Stimulated activated naive B cell treated with anti-CD40 and anti-IgM and Interleukin-4, amounts not matched to agents 10 μg/mL and 1 μg/mL and 100 μg/mL, for 72 hours (primary cell): ENCODE data around the gene CEP164.
"Not testable (repeated sequence)": the region's sequence is repeated elsewhere in the genome, so short reads cannot be mapped to it uniquely, and the experiment has no call there.

ENCODE experiments used
- ATAC-seq, 2 donors: fragments of 150-1000 bp; cut with Tn5 transposase; replicated peaks; 2 replicates each; pipeline ENCODE4 v1.10.0; 2021; ENCODE audit warnings: moderate library complexity in 1 of 2
- DNase-seq: peaks from one replicate; pipeline ENCODE4 v3.0.0; 2021
- H3K27ac Mint-ChIP-seq: one replicate; pipeline ENCODE4 v1.8.0; 2022; ENCODE audit warnings: mild to moderate bottlenecking, mixed read lengths
- H3K27me3 Mint-ChIP-seq, 2 donors: one replicate each; pipeline ENCODE4 v1.8.0; 2022; ENCODE audit warnings: mixed read lengths in 2 of 2
- H3K36me3 Mint-ChIP-seq, 2 donors: one replicate each; pipeline ENCODE4 v1.8.0; 2022; ENCODE audit warnings: mixed read lengths in 2 of 2, mild to moderate bottlenecking in 1 of 2
- H3K4me1 Mint-ChIP-seq, 2 donors: one replicate each; pipeline ENCODE4 v1.8.0; 2022; ENCODE audit warnings: mixed read lengths in 2 of 2, mild to moderate bottlenecking in 1 of 2
- H3K4me3 Mint-ChIP-seq, 2 donors: one replicate each; pipeline ENCODE4 v1.8.0; 2022; ENCODE audit warnings: mild to moderate bottlenecking in 2 of 2, mixed read lengths in 2 of 2, moderate library complexity in 1 of 2
- H3K9me3 Mint-ChIP-seq, 2 donors: one replicate each; pipeline ENCODE4 v1.8.0; 2022; ENCODE audit warnings: mixed read lengths in 2 of 2, mild to moderate bottlenecking in 1 of 2

The CEP164 gene

GRCh38 chr11:117444711-117445658 lies 117.3 kb downstream of the CEP164 start:
- Mint-ChIP-seq H3K4me3 (no peak overlapping the region), H3K27ac (no peak overlapping the region), H3K4me1 (no peaks in the 10 kb centered on the region), H3K27me3 (peaks cover 24 to 39% of the 10 kb centered on the region in 2 donors), H3K9me3 (peaks cover 0 to 6% of the 10 kb centered on the region in 2 donors), H3K36me3 (peaks cover 0 to 20% of the 10 kb centered on the region in 2 donors)
- ATAC-seq (no peak), DNase-seq (no peak)

- Mint-ChIP-seq H3K4me3 (no peak overlapping the region), H3K4me1 (no peaks in the 10 kb centered on the region), H3K27ac (no peak overlapping the region), H3K36me3 (peaks cover 4 to 17% of the 10 kb centered on the region in 2 donors), H3K27me3 (peaks cover under 1 to 20% of the 10 kb centered on the region in 2 donors), H3K9me3 (peaks cover 10 to 12% of the 10 kb centered on the region in 2 donors)
- DNase-seq (no peak), ATAC-seq (no peak)
Observed at GRCh38 chr11:117449111-117449693, 121.5 kb downstream of the CEP164 start.

DNA sequence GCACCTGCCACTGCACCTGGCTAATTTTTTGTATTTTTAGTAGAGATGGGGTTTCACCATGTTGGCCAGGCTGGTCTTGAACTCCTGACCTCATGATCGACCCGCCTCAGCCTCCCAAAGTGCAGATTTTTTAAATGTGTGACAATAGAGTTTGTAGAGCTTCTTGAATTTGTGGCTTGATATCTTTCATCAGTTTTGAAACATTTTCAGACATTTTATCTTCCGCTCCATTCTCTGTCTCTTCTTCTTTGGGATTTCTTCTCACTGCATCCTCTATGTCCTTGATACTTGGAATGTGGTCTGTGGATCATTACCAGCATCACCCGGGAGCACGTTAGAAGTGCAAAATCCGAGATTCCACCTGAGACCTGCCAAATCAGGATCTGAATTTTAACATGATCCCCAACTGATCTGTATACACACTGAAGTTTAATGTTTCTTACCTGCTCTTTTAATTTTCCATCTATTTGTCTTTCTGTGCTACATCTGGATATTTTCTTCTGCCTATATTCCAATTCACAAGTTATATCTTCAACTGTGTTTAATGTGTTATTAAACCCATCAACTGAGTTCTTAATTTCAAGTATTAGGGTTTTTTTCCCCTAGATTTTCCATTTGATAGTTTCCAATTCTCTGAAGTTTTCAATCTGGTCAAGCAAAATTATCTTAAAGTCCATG lies 126.4 kb downstream of the CEP164 start:
- Mint-ChIP-seq H3K4me1 (peaks cover 0 to 11% of the 10 kb centered on the region in 2 donors), H3K4me3 (no peak overlapping the region)

DNA sequence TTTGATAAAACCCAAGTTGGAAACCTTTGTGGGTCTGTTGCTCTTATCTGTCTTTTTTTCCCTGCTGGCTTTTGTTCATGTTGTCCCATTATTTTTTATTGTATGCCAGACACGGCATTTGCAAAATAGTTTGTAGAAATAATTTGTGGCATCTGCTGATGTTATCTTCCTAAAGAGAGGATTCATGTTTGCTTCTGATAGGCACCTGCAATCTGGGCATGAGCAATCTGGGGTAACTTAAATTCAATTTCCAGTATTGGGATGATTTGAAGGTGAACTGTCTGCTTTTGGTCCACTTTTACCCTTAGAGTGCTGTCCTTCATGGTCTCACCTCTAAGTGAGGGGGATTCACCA lies 126.9 kb downstream of the CEP164 start:
- peaks cover 12 to 18% of the 10 kb centered on the region in 2 donors for H3K9me3 Mint-ChIP-seq
- H3K27me3 Mint-ChIP-seq: peaks cover 0 to 23% of the 10 kb centered on the region in 2 donors
- H3K27ac Mint-ChIP-seq: no peak overlapping the region
- H3K4me3 Mint-ChIP-seq: no peak overlapping the region
- peaks cover 0 to 12% of the 10 kb centered on the region in 2 donors for H3K4me1 Mint-ChIP-seq
- H3K36me3 Mint-ChIP-seq: peaks cover 8 to 22% of the 10 kb centered on the region in 2 donors
- ATAC-seq: no peak
- DNase-seq: no peak

More for the DNA sequence above, 126.4 kb downstream of the CEP164 start:
- Mint-ChIP-seq H3K27me3 (peaks cover 0 to 18% of the 10 kb centered on the region in 2 donors), H3K36me3 (peaks cover 8 to 20% of the 10 kb centered on the region in 2 donors), H3K9me3 (peaks cover 14 to 18% of the 10 kb centered on the region in 2 donors), H3K27ac (no peak overlapping the region)
- ATAC-seq (no peak), DNase-seq (no peak)

DNA sequence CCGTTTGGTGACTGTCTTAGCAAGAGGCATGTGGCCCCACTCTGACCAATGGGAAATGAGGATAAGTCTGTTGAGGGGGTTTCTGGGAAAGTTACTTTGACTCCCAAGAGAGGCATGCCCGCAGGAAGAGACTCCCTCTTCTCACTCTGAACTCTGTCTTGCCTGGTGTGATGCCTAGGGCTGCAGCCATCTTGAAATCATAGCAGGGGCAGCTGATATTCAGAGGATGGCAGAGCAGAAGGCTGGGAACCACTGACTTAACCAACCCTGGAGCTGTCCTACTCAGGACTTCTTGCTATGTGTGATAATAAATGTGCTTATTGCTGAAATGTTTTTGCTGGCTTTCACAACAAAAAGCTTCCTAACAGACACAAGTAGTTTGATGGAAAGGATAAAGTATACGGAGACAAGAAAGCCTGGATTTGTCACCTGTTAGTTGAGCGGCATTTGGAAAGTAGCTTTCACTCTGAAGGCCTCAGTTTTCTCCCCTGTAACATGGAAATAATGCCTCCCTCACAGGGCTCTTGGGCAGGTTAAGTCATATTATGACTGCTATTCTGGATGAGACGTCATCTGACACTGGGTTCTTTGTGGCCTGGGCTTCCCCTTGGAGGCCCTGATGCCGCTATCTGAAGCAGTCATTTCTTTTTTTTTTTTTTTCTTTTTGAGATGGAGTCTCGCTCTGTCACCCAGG lies 128.5 kb downstream of the CEP164 start:
- no peak overlapping the region for H3K4me3 Mint-ChIP-seq
- ATAC-seq (peak; percentile 71 to 84), DNase-seq (peak; percentile 27)
- peaks cover 5 to 15% of the 10 kb centered on the region in 2 donors for H3K4me1 Mint-ChIP-seq
- H3K36me3 Mint-ChIP-seq: peaks cover 8 to 19% of the 10 kb centered on the region in 2 donors
- peak overlapping the region; percentile 47 for H3K27ac Mint-ChIP-seq
- H3K27me3 Mint-ChIP-seq: peaks cover 5 to 18% of the 10 kb centered on the region in 2 donors
- H3K9me3 Mint-ChIP-seq: peaks cover 11 to 18% of the 10 kb centered on the region in 2 donors

DNA sequence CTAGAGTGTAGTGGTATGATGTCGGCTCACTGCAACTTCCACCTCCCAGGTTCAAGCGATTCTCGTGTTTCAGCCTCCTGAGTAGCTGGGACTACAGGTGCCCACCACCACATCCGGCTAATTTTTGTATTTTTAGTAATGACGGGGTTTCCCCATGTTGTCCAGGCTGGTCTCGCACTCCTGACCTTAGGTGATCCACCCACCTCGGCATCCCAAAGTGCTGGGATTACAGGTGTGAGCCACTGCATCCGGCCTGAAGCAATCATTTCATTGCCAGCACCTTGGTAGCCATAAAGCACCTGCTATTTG lies 129.0 kb downstream of the CEP164 start:
- H3K4me3 Mint-ChIP-seq, DNase-seq, ATAC-seq, H3K27ac Mint-ChIP-seq: not testable (repeated sequence)
- H3K27me3 Mint-ChIP-seq: peaks cover 7 to 18% of the 10 kb centered on the region in 2 donors
- peaks cover 8 to 19% of the 10 kb centered on the region in 2 donors for H3K36me3 Mint-ChIP-seq
- H3K9me3 Mint-ChIP-seq: peaks cover 11 to 18% of the 10 kb centered on the region in 2 donors
- H3K4me1 Mint-ChIP-seq: peaks cover 5 to 15% of the 10 kb centered on the region in 2 donors

GRCh38 chr11:117457031-117457785 lies 129.6 kb downstream of the CEP164 start:
- ATAC-seq (no peak), DNase-seq (no peak)
- peaks cover 11 to 18% of the 10 kb centered on the region in 2 donors for H3K9me3 Mint-ChIP-seq
- H3K36me3 Mint-ChIP-seq: peaks cover 8 to 19% of the 10 kb centered on the region in 2 donors
- H3K4me1 Mint-ChIP-seq: peaks cover 5 to 15% of the 10 kb centered on the region in 2 donors
- peak overlapping the region; percentile 75 for H3K27ac Mint-ChIP-seq
- H3K4me3 Mint-ChIP-seq: no peak overlapping the region
- H3K27me3 Mint-ChIP-seq: peaks cover 7 to 18% of the 10 kb centered on the region in 2 donors

GRCh38 chr11:117457835-117458234 lies 130.2 kb downstream of the CEP164 start:
- Mint-ChIP-seq H3K27me3 (peaks cover 7 to 18% of the 10 kb centered on the region in 2 donors), H3K4me3 (no peak overlapping the region), H3K9me3 (peaks cover 11 to 18% of the 10 kb centered on the region in 2 donors), H3K36me3 (peaks cover 8 to 19% of the 10 kb centered on the region in 2 donors), H3K4me1 (peaks cover 5 to 15% of the 10 kb centered on the region in 2 donors), H3K27ac (peak overlapping the region; percentile 14)
- no peak for DNase-seq
- ATAC-seq: peak; percentile 6 to 26

DNA sequence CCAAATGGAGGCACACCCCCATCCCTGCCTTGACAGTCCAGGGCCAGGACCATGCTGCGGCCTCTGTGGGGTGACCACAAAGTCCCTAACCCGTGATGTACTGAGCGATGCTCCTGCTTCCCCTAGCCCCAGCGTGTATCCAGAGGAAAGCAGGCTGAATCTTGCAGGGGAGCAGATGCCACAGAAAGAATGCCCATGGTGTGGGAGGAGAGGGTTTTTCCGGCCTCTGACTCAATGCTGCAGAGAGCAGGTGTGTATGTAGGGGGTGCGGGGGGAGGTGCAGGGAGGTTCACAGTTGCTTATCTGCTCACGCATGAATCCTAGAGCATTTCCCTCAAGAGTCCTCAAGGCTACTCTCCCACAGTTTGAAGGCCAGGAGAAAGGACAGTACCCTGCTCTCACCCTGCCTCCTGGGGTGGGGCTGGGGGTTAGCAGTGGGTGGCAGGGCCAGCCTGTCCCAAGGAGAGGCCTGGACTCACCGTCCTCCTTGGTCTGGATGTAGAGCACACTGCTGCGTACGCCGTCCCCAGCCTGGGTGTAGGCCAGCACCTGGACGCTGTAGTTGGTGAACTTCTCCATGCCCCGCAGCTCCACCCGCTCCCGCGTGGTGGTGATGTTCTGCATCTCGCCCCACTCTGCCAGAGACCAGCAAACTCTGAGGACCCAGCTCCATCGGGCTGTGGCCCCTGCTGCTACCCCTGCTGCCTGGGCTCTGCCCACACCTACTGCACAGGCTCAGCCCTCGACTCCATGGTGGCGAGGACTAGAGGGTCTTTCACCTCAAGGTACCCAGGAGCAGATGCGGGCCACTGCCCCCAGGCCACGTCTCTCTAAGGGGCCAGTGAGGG lies 130.8 kb downstream of the CEP164 start:
- Mint-ChIP-seq H3K36me3 (peaks cover 8 to 19% of the 10 kb centered on the region in 2 donors), H3K4me3 (no peak overlapping the region), H3K27ac (peak overlapping the region; percentile 14), H3K27me3 (peaks cover 7 to 18% of the 10 kb centered on the region in 2 donors), H3K4me1 (peaks cover 5 to 15% of the 10 kb centered on the region in 2 donors), H3K9me3 (peaks cover 11 to 14% of the 10 kb centered on the region in 2 donors)
- DNase-seq (peak; percentile 39), ATAC-seq (peak; percentile 42 to 72)

DNA sequence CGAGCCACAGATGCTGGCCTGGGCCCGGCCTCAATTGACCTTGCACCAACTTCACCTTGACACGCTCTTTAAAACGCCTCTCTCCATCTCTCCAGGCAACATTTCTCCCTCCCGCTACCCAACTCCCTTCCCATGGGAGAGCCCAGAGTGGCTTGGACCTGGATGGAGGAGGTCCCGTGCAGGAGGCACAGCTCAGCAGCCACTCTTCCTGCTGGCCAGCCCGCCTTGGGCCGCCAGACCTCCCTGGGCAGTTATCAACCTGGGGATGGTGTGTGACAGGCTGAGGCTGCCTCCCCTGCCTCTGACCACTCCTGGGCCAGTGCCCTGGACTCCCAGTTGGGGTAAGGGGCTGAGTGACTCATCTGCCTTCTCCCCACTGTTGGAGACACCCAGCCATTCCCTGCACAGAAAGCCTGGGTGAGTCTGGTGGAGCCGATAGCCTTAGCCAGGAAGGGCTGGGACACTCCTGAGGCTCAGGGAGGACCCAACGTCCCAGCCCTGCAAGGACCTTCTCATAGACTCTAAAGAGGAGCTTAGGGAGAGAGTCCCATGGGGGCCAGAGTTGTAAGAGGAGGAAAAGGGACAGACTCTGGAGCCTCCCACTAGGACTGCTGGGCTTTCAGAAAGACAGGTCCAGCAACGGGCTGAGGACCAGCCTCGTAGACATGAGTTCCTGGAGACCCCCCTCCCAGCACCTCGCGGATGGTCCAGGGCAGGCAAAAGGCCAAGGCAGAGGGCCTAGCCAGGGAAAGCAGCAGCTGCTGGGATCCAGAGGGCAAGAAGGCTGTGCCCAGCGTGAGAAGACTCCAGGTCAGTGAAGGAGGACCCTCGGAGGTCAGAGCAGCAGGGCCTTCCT lies 131.7 kb downstream of the CEP164 start:
- peaks cover 5 to 15% of the 10 kb centered on the region in 2 donors for H3K4me1 Mint-ChIP-seq
- peaks cover 8 to 13% of the 10 kb centered on the region in 2 donors for H3K27me3 Mint-ChIP-seq
- H3K36me3 Mint-ChIP-seq: peaks cover 2 to 15% of the 10 kb centered on the region in 2 donors
- DNase-seq (no peak), ATAC-seq (no peak)
- H3K9me3 Mint-ChIP-seq: peaks cover 4 to 7% of the 10 kb centered on the region in 2 donors
- H3K27ac Mint-ChIP-seq: peak overlapping the region; percentile 47
- H3K4me3 Mint-ChIP-seq: no peak overlapping the region

GRCh38 chr11:117459979-117460300 lies 132.3 kb downstream of the CEP164 start:
- DNase-seq: no peak
- Mint-ChIP-seq H3K27me3 (peaks cover 10 to 12% of the 10 kb centered on the region in 2 donors), H3K36me3 (peaks cover 0 to 14% of the 10 kb centered on the region in 2 donors), H3K4me1 (peaks cover 5 to 15% of the 10 kb centered on the region in 2 donors), H3K27ac (no peak overlapping the region), H3K9me3 (peaks cover 3 to 4% of the 10 kb centered on the region in 2 donors), H3K4me3 (no peak overlapping the region)
- peak in 1 of 2 donors; percentile 20 for ATAC-seq
